Activated T-helper 17 cell treated with anti-CD3 and anti-CD28 coated beads, Interleukin-2, amount 50 U/mL, for 72 hours (primary cell): Measurements from ENCODE around the gene ENO4. TPM values are rescaled to one million over a fixed set of nuclear protein-coding genes. Genes with fewer than 3 reads are reported as not detected.
A peak's percentile ranks its signal among the peaks of the same experiment; 100 is the strongest.

Experiments
- ATAC-seq: fragments of 150-1000 bp; cut with Tn5 transposase; replicated peaks from 2 replicates; pipeline ENCODE4 v1.10.0; 2021; ENCODE audit warnings: mild to moderate bottlenecking, moderate library complexity
- H3K27ac Mint-ChIP-seq: one replicate; pipeline ENCODE4 v1.8.0; 2022; ENCODE audit warnings: mixed read lengths
- H3K27me3 Mint-ChIP-seq: one replicate; pipeline ENCODE4 v1.8.0; 2022; ENCODE audit warnings: mixed read lengths
- H3K36me3 Mint-ChIP-seq: one replicate; pipeline ENCODE4 v1.8.0; 2022; ENCODE audit warnings: low read depth, mild to moderate bottlenecking, mixed read lengths
- H3K4me1 Mint-ChIP-seq: one replicate; pipeline ENCODE4 v1.8.0; 2022; ENCODE audit warnings: mixed read lengths
- H3K4me3 Mint-ChIP-seq: one replicate; pipeline ENCODE4 v1.8.0; 2022; ENCODE audit warnings: mild to moderate bottlenecking, mixed read lengths
- H3K9me3 Mint-ChIP-seq: one replicate; pipeline ENCODE4 v1.8.0; 2022; ENCODE audit warnings: mixed read lengths
- total RNA-seq, 2 donors: library from RNA; stranded (reverse); gene quantifications; one replicate each; pipeline ENCODE4 v1.2.3, GENCODE V29; 2022

The ENO4 gene
- total RNA-seq, 2 donors from 2014 or later: not detected

GRCh38 chr10:116840389-116841075, 8.8 kb upstream of the ENO4 start:
- Mint-ChIP-seq H3K4me3 (no peak overlapping the region), H3K27me3 (peaks cover 8% of the 10 kb centered on the region), H3K36me3 (no peaks in the 10 kb centered on the region), H3K9me3 (no peaks in the 10 kb centered on the region), H3K4me1 (no peaks in the 10 kb centered on the region), H3K27ac (no peak overlapping the region)
- ATAC-seq: no peak

- no peak for ATAC-seq
- Mint-ChIP-seq H3K4me1 (peaks cover 7% of the 10 kb centered on the region), H3K9me3 (no peaks in the 10 kb centered on the region), H3K27ac (no peak overlapping the region), H3K27me3 (peaks cover 35% of the 10 kb centered on the region), H3K36me3 (no peaks in the 10 kb centered on the region), H3K4me3 (no peak overlapping the region)
Observed at GRCh38 chr10:116845823-116846222, 3.5 kb upstream of the ENO4 start.

GRCh38 chr10:116848032-116848943, 1.0 kb upstream of the ENO4 start:
- peak; percentile 70 for ATAC-seq
- peaks cover 48% of the 10 kb centered on the region for H3K27me3 Mint-ChIP-seq
- H3K4me1 Mint-ChIP-seq: peaks cover 7% of the 10 kb centered on the region
- H3K36me3 Mint-ChIP-seq: no peaks in the 10 kb centered on the region
- H3K4me3 Mint-ChIP-seq: peak overlapping the region; percentile 42
- no peaks in the 10 kb centered on the region for H3K9me3 Mint-ChIP-seq
- H3K27ac Mint-ChIP-seq: no peak overlapping the region

- ATAC-seq: no peak
- no peaks in the 10 kb centered on the region for H3K36me3 Mint-ChIP-seq
- H3K27me3 Mint-ChIP-seq: peaks cover 48% of the 10 kb centered on the region
- no peak overlapping the region for H3K27ac Mint-ChIP-seq
- no peaks in the 10 kb centered on the region for H3K9me3 Mint-ChIP-seq
- H3K4me1 Mint-ChIP-seq: peaks cover 7% of the 10 kb centered on the region
- H3K4me3 Mint-ChIP-seq: peak overlapping the region; percentile 42
Observed at GRCh38 chr10:116848944-116849247, 403 bp upstream of the ENO4 start.

GRCh38 chr10:116850058-116850611, 836 bp downstream of the ENO4 start:
- H3K4me3 Mint-ChIP-seq: peak overlapping the region; percentile 42
- peaks cover 48% of the 10 kb centered on the region for H3K27me3 Mint-ChIP-seq
- H3K9me3 Mint-ChIP-seq: no peaks in the 10 kb centered on the region
- peaks cover 7% of the 10 kb centered on the region for H3K4me1 Mint-ChIP-seq
- ATAC-seq: peak; percentile 18
- no peaks in the 10 kb centered on the region for H3K36me3 Mint-ChIP-seq
- no peak overlapping the region for H3K27ac Mint-ChIP-seq

- Mint-ChIP-seq H3K27me3 (peaks cover 42% of the 10 kb centered on the region), H3K9me3 (peaks cover 2% of the 10 kb centered on the region), H3K4me3 (no peak overlapping the region), H3K27ac (no peak overlapping the region), H3K36me3 (no peaks in the 10 kb centered on the region), H3K4me1 (peaks cover 7% of the 10 kb centered on the region)
- no peak for ATAC-seq
Observed at GRCh38 chr10:116852246-116852645, 2.9 kb downstream of the ENO4 start.

- no peaks in the 10 kb centered on the region for H3K36me3 Mint-ChIP-seq
- H3K4me1 Mint-ChIP-seq: peaks cover 3% of the 10 kb centered on the region
- ATAC-seq: no peak
- H3K27ac Mint-ChIP-seq: no peak overlapping the region
- H3K9me3 Mint-ChIP-seq: peaks cover 3% of the 10 kb centered on the region
- no peak overlapping the region for H3K4me3 Mint-ChIP-seq
- peaks cover 32% of the 10 kb centered on the region for H3K27me3 Mint-ChIP-seq
Observed at GRCh38 chr10:116853287-116853686, 4.0 kb downstream of the ENO4 start.

GRCh38 chr10:116853701-116854100, 4.4 kb downstream of the ENO4 start:
- Mint-ChIP-seq H3K27ac (no peak overlapping the region), H3K36me3 (no peaks in the 10 kb centered on the region), H3K4me1 (peaks cover 3% of the 10 kb centered on the region), H3K27me3 (peaks cover 29% of the 10 kb centered on the region), H3K4me3 (no peak overlapping the region), H3K9me3 (peaks cover 3% of the 10 kb centered on the region)
- no peak for ATAC-seq

GRCh38 chr10:116857156-116857555, 7.9 kb downstream of the ENO4 start:
- Mint-ChIP-seq H3K27me3 (peaks cover 12% of the 10 kb centered on the region), H3K27ac (no peak overlapping the region)
- ATAC-seq: no peak

GRCh38 chr10:116861796-116862195, 12.5 kb downstream of the ENO4 start:
- H3K4me3 Mint-ChIP-seq: no peak overlapping the region
- H3K27me3 Mint-ChIP-seq: peaks cover 8% of the 10 kb centered on the region
- H3K4me1 Mint-ChIP-seq: no peaks in the 10 kb centered on the region
- peaks cover 3% of the 10 kb centered on the region for H3K9me3 Mint-ChIP-seq
- no peaks in the 10 kb centered on the region for H3K36me3 Mint-ChIP-seq
- H3K27ac Mint-ChIP-seq: no peak overlapping the region
- ATAC-seq: no peak

More at GRCh38 chr10:116857156-116857555, 7.9 kb downstream of the ENO4 start:
- H3K4me1 Mint-ChIP-seq: no peaks in the 10 kb centered on the region
- H3K4me3 Mint-ChIP-seq: no peak overlapping the region
- H3K36me3 Mint-ChIP-seq: no peaks in the 10 kb centered on the region
- peaks cover 3% of the 10 kb centered on the region for H3K9me3 Mint-ChIP-seq

GRCh38 chr10:116864436-116864835, 15.1 kb downstream of the ENO4 start:
- no peaks in the 10 kb centered on the region for H3K36me3 Mint-ChIP-seq
- H3K27ac Mint-ChIP-seq: no peak overlapping the region
- peaks cover 8% of the 10 kb centered on the region for H3K27me3 Mint-ChIP-seq
- ATAC-seq: no peak
- H3K4me3 Mint-ChIP-seq: no peak overlapping the region
- no peaks in the 10 kb centered on the region for H3K4me1 Mint-ChIP-seq
- H3K9me3 Mint-ChIP-seq: no peaks in the 10 kb centered on the region

GRCh38 chr10:116866066-116866465, 16.8 kb downstream of the ENO4 start:
- H3K27ac Mint-ChIP-seq: no peak overlapping the region
- no peaks in the 10 kb centered on the region for H3K36me3 Mint-ChIP-seq
- H3K27me3 Mint-ChIP-seq: no peaks in the 10 kb centered on the region
- no peaks in the 10 kb centered on the region for H3K9me3 Mint-ChIP-seq
- ATAC-seq: no peak
- H3K4me3 Mint-ChIP-seq: no peak overlapping the region
- no peaks in the 10 kb centered on the region for H3K4me1 Mint-ChIP-seq

GRCh38 chr10:116866987-116867595, 17.8 kb downstream of the ENO4 start:
- no peaks in the 10 kb centered on the region for H3K4me1 Mint-ChIP-seq
- no peak overlapping the region for H3K27ac Mint-ChIP-seq
- no peak for ATAC-seq
- no peak overlapping the region for H3K4me3 Mint-ChIP-seq
- peaks cover under 1% of the 10 kb centered on the region for H3K27me3 Mint-ChIP-seq
- no peaks in the 10 kb centered on the region for H3K9me3 Mint-ChIP-seq
- no peaks in the 10 kb centered on the region for H3K36me3 Mint-ChIP-seq

GRCh38 chr10:116868198-116868676, 18.9 kb downstream of the ENO4 start:
- Mint-ChIP-seq H3K36me3 (no peaks in the 10 kb centered on the region), H3K4me3 (no peak overlapping the region), H3K27me3 (peaks cover 6% of the 10 kb centered on the region), H3K27ac (no peak overlapping the region), H3K9me3 (peaks cover 5% of the 10 kb centered on the region), H3K4me1 (no peaks in the 10 kb centered on the region)
- ATAC-seq: no peak
